ENCODE measurements around the gene ZNF264.
"Not testable (repeated sequence)": the region's sequence is repeated elsewhere in the genome, so short reads cannot be mapped to it uniquely, and the experiment has no call there.

Gene ZNF264

DNA sequence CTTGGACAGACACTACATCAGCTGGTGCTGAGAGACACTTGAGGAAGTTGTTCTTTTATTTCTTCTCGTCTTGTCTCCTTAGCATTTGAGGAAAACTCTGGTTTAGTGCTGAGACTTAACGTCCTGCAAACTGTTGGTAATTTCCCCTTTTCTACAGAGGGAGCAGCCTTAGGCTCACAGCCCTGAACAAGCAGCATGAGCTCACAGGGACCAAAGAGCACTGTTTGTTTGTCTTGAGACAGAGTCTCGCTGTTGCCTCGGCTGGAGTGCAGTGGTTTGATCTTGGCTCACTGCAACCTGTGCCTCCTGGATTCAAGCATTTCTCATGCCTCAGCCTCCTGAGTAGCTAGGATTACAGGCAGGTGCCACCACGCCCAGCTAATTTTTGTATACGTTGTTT is 54.7 kb downstream of the ZNF264 start:
- no peak for DNase-seq

DNA sequence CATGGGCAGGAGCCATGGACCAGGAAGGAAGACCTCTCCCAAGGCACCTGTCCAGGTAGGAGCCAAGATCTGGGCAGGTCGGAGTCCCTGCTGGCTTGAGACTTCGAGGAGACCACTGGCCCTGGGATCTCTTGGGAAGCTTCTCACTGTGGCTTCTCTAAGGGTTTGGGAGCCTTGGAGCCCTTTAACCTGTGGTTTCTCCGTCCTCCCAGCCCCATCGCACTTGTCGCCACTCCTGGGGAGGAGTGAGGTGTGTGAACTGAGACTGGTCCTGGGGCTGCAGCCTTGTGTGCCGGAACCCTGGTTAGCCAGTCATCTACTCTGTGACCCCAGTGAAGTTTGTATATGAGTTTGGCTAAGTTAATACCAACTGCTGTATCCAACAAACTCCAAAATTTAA is 57.3 kb downstream of the ZNF264 start:
- DNase-seq, result no peak

DNA sequence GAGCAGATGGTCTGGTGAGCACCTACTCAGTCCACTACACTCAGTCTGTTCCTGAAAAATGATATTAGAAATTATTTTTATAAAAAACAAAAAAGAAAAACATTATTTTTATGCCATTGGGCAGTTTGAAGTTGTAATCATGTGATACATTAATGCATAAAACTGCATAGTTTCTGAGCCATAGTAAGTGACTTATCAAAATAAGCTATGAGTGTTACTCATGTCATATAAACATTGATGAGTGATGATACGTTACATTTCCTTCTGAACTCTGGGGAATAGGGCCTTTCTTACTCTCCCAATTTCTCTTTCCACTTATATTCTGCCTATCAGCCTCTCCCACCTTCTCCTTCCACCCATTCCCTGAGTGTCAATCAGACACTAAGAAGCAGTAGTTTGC is 58.0 kb downstream of the ZNF264 start:
- DNase-seq, result no peak

- DNase-seq, result not testable (repeated sequence)
Measured at GRCh38 chr19:57253767-57254166, 62.5 kb downstream of the ZNF264 start.

DNA sequence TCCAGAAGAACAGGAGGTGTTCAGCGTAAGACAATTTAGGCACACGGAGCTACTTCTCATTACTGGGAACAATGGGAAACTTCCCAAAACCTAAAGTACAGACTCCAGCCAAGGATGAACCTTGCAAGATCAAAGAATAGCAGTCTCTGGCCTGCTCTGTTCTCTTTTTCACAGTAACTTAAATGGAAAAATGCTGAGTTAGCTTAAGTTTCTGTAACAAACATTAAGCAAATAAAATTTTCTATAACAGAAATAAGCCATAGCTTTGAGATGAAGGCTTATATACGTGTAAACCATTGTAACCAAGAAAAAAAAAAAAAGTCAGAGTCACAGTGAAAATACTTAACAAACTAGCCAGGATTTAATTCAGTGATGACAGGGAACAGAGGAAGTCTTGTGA is 70.7 kb downstream of the ZNF264 start:
- DNase-seq, result no peak

- DNase-seq, result peak; percentile 79
Measured at GRCh38 chr19:57263244-57263741, 72.0 kb downstream of the ZNF264 start.

DNA sequence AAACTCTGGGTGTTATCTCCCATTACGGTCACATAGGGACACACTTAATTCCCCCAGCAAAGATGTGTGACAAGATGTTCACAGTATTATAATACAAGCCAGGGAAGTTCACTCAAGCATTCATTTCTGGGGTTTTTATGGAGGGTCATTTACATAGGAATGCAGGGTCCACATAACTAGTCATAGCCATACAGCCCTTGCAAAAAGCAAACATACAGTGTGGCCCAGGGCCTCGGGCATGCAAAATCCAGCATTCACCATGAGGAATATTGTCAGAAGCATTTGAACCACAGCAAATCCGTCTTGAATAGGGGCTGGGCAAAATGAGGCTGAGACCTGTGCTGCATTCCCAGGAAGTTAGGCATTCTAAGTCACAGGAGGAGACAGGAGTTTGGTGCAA is 76.0 kb downstream of the ZNF264 start:
- no peak for DNase-seq

DNA sequence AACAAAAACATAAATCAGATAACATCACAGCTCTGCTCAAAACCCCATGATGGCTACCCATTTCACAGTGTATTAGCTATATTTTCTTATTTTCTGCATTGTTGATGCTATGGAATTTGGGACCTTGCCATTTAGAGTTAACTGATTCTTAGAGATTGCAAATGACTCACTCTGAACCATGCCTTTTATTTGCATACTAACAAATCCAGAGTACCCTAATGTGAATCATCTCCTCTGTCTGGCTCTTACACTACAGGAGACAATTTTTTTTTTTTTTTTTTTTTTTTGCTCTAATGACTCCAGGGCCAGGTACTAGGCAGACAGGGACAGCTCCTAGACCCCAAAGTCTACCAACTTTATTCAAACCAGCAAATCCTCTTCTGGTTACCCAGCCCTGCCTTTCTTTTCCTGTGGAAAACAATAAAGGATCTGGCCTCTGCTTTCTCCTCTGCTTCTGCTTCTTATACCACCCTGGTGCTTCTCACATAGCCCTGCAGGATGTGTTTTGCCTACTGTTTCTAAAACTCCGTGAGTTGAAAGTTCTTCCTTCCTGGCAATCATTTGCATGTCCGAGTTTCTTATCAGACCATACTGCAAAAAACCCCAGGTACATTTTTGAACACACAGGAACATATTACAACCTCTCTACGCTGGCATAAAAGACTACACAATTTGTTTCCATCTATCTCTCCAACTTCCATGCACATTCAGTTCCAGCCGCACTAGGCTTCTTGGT is 78.4 kb downstream of the ZNF264 start:
- peak; percentile 9 for DNase-seq

GRCh38 chr19:57271280-57271679 is 80.0 kb downstream of the ZNF264 start:
- DNase-seq, result no peak

Data from hematopoietic multipotent progenitor cell treated with erythropoietin and hydrocortisone succinate and interleukin-3 and kit ligand, for 8 days (in vitro differentiated cells).